ENCODE data around the gene CEP97.

Gene CEP97

GRCh38 chr3:101819649-101820206 is 95.3 kb downstream of the CEP97 start:
- Histone ChIP-seq H3K4me1 (ENCODE audit: insufficient read depth, low read length) (no peaks in the 10 kb centered on the region), H2AFZ (ENCODE audit: low read depth, low read length) (no peak overlapping the region), H3K9ac (ENCODE audit: low read depth, low read length) (no peak overlapping the region), H3K27ac (ENCODE audit: low read length) (no peak overlapping the region), H3K79me2 (ENCODE audit: insufficient read depth, low read length) (no peaks in the 10 kb centered on the region), H3K9me3 (ENCODE audit: insufficient read depth, low read length, severe bottlenecking) (no peaks in the 10 kb centered on the region), H3K27me3 (ENCODE audit: insufficient read depth, low read length, poor library complexity) (no peaks in the 10 kb centered on the region), H3K4me3 (ENCODE audit: low read depth in 1 of 2, low read length in 2 of 2) (no peak overlapping the region), H3K36me3 (ENCODE audit: insufficient read depth, low read length) (peaks cover 44% of the 10 kb centered on the region; the same call in 1 of the 2 replicates), H4K20me1 (ENCODE audit: insufficient read depth, low read length) (no peaks in the 10 kb centered on the region), H3K4me2 (ENCODE audit: insufficient read depth, low read length) (no peak overlapping the region)
- DNase-seq (no peak), ATAC-seq (ENCODE audit: insufficient read depth, low read depth) (no peak)
- no peak for TF ChIP-seq EZH2 (IDR thresholded peaks at IDR 0.05; ENCODE audit: borderline replicate concordance, low read depth, low read length, severe bottlenecking)
- no peak for TF ChIP-seq CTCF (IDR thresholded peaks at IDR 0.05; ENCODE audit: borderline replicate concordance, extremely low read depth, low read length, poor library complexity, severe bottlenecking)

All from DND-41 (cell line).